ENCODE results near the gene YWHAG. TPM values are rescaled to one million over a fixed set of nuclear protein-coding genes. Genes with fewer than 3 reads are reported as not detected.

The YWHAG gene
- total and polyA plus RNA-seq, 2 of the 13 experiments (the other 11 are each of a cell fraction or from before 2014, with no cell fraction given) = 36.9 to 67.5 TPM

GRCh38 chr7:76393116-76394031 is 34.6 kb upstream of the YWHAG start (continued):
- TF ChIP-seq EED (CRISPR knock-in tag; IDR thresholded peaks at IDR 0.05) (no peak; the same call in 1 of the 2 replicates), RBM39 (IDR thresholded peaks at IDR 0.05; ENCODE audit: low read depth, low read length, poor library complexity, severe bottlenecking) (peak; percentile 59), NPAS2 (CRISPR knock-in tag; IDR thresholded peaks at IDR 0.05; ENCODE audit: borderline replicate concordance) (no peak), DNMT3B (CRISPR knock-in tag; conservative IDR thresholded peaks at IDR 0.05) (no peak), RARA (CRISPR knock-in tag; IDR thresholded peaks at IDR 0.05) (no peak), ZNF883 (CRISPR knock-in tag; IDR thresholded peaks at IDR 0.05; ENCODE audit: not compliant biosample characterization) (peak; percentile 80), BCL6 (CRISPR knock-in tag; IDR thresholded peaks at IDR 0.05) (no peak; the same call in 1 of the 2 replicates), ARNTL (CRISPR knock-in tag; IDR thresholded peaks at IDR 0.05) (no peak), ZMYM2 (CRISPR knock-in tag; IDR thresholded peaks at IDR 0.05) (no peak), CTCF (CRISPR knock-in tag; IDR thresholded peaks at IDR 0.05) (peak; percentile 32), ZNF7 (CRISPR knock-in tag; IDR thresholded peaks at IDR 0.05) (0 out of 2 replicates have a peak, but pooled peaks have one; percentile 29), ZFP82 (CRISPR knock-in tag; IDR thresholded peaks at IDR 0.05; ENCODE audit: borderline replicate concordance) (peak; percentile 67; the same call in 1 of the 2 replicates), NFE2L2 (IDR thresholded peaks at IDR 0.05; ENCODE audit: low read length) (no peak), MAFG (CRISPR knock-in tag; IDR thresholded peaks at IDR 0.05) (no peak), PRDM10 (CRISPR knock-in tag; IDR thresholded peaks at IDR 0.05; ENCODE audit: low read depth) (no peak), AGO2 (optimal IDR thresholded peaks at IDR 0.05; ENCODE audit: low read depth, low read length) (peak; percentile 99), SUZ12 (IDR thresholded peaks at IDR 0.05; ENCODE audit: low read depth, low read length) (no peak), LBX2 (CRISPR knock-in tag; IDR thresholded peaks at IDR 0.05; ENCODE audit: borderline replicate concordance) (peak; percentile 94; the same call in 1 of the 2 replicates), ZNF383 (CRISPR knock-in tag; IDR thresholded peaks at IDR 0.05; ENCODE audit: borderline replicate concordance) (peak; percentile 49; the same call in 1 of the 2 replicates), CENPX (CRISPR knock-in tag; IDR thresholded peaks at IDR 0.05) (no peak)
